NCI-H510A treated with DMSO at 0.1 percent for 48 hours (cell line): ENCODE results near the gene PTGER2.
A peak's percentile ranks its signal among the peaks of the same experiment; 100 is the strongest.

ENCODE experiments used
- DNase-seq: peaks from one replicate; lab custom pipeline; 2025; lab: John Stamatoyannopoulos, UW

The PTGER2 gene

DNA sequence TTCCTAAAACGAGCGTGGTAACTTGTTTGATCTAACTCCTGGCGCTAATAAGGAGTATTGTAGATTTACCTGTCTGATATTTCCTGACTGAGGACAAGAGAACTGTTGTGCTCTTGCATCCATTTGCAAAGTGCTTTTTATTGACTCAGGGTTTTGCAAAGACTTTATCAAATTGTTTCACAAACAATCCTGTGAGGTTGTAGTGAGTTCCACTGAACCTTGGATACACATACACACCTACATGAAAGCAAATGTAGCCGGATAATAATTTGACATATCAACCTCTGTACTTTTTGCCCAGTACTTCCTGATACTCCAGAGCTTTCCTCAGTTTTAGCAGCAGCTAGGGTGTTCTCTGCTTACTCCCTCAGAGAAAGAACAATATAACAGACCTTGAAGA is 6.7 kb upstream of the PTGER2 start:
- DNase-seq = no peak

GRCh38 chr14:52307905-52308304 is 6.2 kb upstream of the PTGER2 start:
- DNase-seq = no peak

DNA sequence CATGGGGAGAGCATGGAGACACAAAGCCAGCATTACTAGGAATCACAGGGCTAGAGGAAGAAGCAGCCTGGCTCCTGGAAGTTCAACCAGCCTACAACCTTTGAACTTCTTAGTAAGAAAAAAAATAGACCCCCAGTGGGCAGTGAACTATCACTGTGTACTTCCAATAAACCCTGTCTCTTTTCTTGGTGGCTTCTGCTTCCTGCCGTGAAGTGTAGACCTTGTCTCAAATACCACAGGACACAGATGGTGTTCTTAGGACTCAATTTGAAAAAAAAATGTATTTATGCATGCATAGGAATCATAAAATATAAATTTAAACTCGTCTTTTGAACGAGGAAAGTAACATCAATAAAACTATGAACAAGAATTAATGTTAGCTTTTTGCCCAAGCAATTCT is 3.6 kb upstream of the PTGER2 start:
- DNase-seq = no peak

- DNase-seq = no peak
These were observed 1.2 kb upstream of the PTGER2 start for GRCh38 chr14:52312931-52313355.

GRCh38 chr14:52313462-52313861 is 650 bp upstream of the PTGER2 start:
- DNase-seq = peak; percentile 3

GRCh38 chr14:52314595-52315354 is 663 bp downstream of the PTGER2 start:
- peak; percentile 4 for DNase-seq

DNA sequence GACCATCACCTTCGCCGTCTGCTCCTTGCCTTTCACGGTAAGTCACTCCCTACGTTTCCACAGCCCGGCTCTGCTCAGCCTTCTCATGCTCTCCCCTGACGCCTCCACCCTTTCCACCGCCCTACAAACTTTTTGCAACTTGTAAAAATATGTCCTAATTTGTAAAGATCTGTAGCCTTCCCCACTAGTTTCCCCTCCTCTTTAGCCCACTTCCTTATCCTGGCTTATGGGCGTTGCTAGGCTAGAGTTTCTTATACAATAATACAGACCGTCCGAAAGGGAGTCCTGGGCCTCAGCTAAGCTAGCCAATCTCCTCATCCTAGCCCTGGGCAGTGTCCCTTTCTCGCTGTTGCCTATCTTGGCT is 1.2 kb downstream of the PTGER2 start:
- no peak for DNase-seq

GRCh38 chr14:52318062-52318461 is 4.0 kb downstream of the PTGER2 start:
- DNase-seq = no peak

- no peak for DNase-seq
These were observed 4.9 kb downstream of the PTGER2 start for GRCh38 chr14:52318826-52319645.

GRCh38 chr14:52319919-52320318 is 5.8 kb downstream of the PTGER2 start:
- DNase-seq = no peak

DNA sequence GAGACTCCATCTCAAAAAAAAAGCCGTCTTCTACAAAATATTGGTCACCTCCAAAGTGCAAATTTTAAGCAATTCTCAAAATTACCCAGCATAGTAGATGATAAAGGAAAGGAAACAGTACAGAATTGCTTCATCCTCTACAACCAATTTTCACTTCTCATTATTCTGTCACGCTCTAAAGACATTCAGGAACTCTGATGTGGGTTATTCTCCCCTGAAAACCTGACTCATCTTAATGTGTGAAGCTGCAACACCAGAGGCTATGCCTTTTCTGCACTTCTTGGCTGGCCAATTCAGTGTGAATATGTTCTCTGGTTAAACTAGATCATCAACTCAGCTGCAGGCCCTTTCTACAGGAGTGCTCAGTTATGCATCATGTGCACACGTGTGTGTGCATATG is 11.0 kb downstream of the PTGER2 start:
- no peak for DNase-seq

GRCh38 chr14:52325630-52326029 is 11.5 kb downstream of the PTGER2 start:
- no peak for DNase-seq

DNA sequence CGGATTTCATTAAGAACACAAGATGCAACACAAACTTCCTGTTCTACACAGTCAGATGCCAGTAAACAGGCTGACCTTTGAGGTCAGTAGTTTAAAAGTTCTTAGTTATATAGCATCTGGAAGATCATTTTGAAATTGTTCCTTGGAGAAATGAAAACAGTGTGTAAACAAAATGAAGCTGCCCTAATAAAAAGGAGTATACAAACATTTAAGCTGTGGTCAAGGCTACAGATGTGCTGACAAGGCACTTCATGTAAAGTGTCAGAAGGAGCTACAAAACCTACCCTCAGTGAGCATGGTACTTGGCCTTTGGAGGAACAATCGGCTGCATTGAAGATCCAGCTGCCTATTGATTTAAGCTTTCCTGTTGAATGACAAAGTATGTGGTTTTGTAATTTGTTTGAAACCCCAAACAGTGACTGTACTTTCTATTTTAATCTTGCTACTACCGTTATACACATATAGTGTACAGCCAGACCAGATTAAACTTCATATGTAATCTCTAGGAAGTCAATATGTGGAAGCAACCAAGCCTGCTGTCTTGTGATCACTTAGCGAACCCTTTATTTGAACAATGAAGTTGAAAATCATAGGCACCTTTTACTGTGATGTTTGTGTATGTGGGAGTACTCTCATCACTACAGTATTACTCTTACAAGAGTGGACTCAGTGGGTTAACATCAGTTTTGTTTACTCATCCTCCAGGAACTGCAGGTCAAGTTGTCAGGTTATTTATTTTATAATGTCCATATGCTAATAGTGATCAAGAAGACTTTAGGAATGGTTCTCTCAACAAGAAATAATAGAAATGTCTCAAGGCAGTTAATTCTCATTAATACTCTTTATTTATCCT is 13.5 kb downstream of the PTGER2 start:
- peak; percentile 38 for DNase-seq

DNA sequence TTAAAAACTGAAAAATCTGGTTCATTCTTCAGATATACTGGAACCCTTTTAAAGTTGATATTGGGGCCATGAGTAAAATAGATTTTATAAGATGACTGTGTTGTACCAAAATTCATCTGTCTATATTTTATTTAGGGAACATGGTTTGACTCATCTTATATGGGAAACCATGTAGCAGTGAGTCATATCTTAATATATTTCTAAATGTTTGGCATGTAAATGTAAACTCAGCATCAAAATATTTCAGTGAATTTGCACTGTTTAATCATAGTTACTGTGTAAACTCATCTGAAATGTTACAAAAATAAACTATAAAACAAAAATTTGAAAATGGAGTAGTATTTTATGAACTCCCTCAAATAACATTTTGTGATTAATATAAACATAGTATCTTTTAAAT is 14.2 kb downstream of the PTGER2 start:
- DNase-seq = no peak

- no peak for DNase-seq
These were observed 15.7 kb downstream of the PTGER2 start for GRCh38 chr14:52329678-52330369.

- no peak for DNase-seq
These were observed 18.2 kb downstream of the PTGER2 start for GRCh38 chr14:52332269-52332668.

GRCh38 chr14:52333108-52333507 is 19.0 kb downstream of the PTGER2 start:
- DNase-seq = no peak

DNA sequence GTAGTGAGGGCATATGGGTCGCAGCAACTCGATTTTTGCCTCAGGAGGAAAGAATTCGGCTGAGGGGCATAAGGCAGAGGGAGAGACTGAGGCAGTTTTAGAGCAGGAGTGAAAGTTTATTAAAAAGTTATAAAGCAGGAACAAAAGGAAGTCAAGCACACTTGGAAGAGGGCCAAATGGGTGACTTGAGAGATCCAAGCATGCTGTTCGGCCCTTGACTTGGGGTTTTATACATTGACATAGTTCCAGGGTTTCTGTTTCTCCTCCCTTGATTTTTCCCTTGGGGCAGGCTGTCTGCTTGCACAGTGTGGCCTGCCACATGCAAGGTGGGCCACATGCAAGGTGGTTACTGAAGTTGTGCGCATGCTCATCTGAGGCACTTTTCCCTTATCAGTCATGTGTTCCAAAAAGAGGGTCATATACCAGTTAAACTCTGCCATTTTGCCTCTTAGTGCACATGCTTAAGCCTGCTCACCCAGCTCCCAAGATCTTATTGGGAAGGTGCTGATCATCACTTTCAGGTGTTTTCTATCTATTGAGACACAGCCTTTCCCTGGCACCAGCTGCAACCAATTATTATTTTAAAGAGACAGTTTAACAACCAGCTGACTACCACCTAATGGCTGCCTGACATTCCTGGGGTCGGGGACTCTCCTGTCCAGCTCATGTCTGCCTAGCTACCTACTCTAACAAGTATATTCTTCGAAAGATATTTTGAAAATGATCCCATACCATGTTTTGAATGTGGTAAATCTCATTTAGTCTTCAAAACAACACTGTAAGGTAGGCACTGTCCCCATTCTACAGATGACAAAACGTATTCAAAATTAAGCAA is 19.9 kb downstream of the PTGER2 start:
- DNase-seq = no peak

DNA sequence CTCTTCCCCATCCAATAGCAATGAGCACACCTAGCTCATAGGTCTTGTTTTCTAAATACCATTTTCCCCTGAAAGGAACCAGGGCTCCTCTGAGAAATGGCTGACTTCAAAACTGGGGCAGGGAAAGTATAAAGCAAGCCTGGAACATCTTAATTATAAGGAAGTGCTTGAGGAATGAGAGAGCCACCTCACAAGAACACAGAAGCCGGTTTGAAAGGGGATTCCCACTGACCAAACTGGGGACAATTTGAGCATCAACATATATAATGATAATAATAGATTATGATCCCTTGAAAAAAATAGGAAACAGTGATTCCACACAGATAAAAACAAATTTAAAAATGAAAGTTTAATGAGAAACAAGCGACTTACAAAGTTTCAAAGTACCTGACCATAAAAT is 22.1 kb downstream of the PTGER2 start:
- DNase-seq = no peak

DNA sequence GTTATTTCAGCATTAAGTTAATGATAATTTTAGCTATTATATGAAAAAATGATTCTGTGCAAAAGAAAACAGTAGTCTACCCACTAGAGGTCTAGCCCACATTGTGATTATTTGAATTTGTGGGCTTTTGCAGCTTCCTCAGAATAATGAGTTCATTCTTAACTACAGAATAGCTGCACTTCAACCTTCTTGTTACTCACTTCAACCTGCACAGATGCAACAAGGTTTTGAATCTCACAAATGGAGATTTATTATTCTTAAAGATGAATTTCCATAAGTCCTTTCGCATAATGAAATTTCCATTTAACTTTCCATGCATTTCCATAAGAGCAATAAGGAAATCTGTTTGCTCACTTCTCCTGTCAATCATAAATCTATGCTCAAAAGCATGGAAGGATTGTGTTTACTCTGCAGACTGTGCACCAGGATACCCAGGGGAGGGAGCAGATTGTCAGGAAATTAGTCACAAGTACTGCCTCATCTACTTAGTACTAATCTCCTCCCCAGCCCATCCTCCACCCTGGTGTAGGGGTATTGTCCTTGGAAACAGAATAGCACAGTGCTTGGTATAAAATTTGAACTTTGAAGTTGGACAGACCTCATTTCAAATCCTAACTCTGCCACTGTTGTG is 24.1 kb downstream of the PTGER2 start:
- no peak for DNase-seq

DNA sequence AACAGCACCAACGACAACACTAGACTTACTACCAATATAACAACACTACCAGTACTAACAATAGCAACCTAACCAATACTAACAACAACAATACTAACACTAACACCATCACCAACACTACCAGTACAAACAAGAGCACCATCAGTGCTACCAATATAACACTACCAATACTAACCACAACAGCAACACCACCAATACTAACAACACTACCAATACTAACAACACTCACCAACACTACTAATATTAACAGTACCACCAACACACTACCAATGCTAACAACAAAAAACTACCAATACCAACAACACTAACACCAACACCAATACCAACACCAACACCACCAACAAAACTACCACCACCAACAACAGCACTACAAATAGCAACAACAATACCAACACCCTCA is 25.1 kb downstream of the PTGER2 start:
- DNase-seq = no peak
